H1 (cell line): Measurements from ENCODE around the gene PFDN1. TPM values are rescaled to one million over a fixed set of nuclear protein-coding genes. Genes with fewer than 3 reads are reported as not detected.

Source experiments
- BCL11A ChIP-seq, 2 experiments: IDR thresholded peaks; one replicate each; pipeline ENCODE4 v1.6.1; 2011; ENCODE audit warnings: low read depth in 2 of 2, low read length in 2 of 2, mild to moderate bottlenecking in 2 of 2
- JUND ChIP-seq: IDR thresholded peaks from 2 replicates; pipeline ENCODE4 v1.6.1; 2011; ENCODE audit warnings: mild to moderate bottlenecking, improper control_type of control experiment, low read length
- SP4 ChIP-seq: IDR thresholded peaks from 2 replicates; pipeline ENCODE4 v1.6.1; 2012; ENCODE audit warnings: low read length, inconsistent platforms
- TAF1 ChIP-seq: IDR thresholded peaks from 2 replicates; pipeline ENCODE4 v1.6.1; 2011; ENCODE audit warnings: mild to moderate bottlenecking, low read depth, low read length
- TCF12 ChIP-seq: IDR thresholded peaks from 2 replicates; pipeline ENCODE4 v1.6.1; 2011; ENCODE audit warnings: low read depth, mild to moderate bottlenecking, low read length
- polyA plus RNA-seq, 7 experiments: library from polyadenylated mRNA; depleted of rRNA in 3 of 7; stranded (reverse) in 5 of 7; unstranded in 2 of 7; fragments of >200 nt in 5 of 7; fragments of 200-250 nt in 2 of 7; gene quantifications; 1 replicate in 5 of 7; 2 replicates in 1 of 7; 4 replicates in 1 of 7; pipeline versions ENCODE4 v1.2.1 to v1.2.3, GENCODE V29; 2011 to 2013; ENCODE audit warnings: missing spikeins in 2 of 7, mixed read lengths in 2 of 7
- total RNA-seq: library from RNA; stranded (reverse); fragmentation: NEBNext Ultra II Directional; extraction: Animal tissue kit (Norgen Biotek cat#: 25700); gene quantifications from 2 replicates; pipeline ENCODE4 v1.2.1, GENCODE V29; 2021
- TF ChIP-seq, protein P1 (sequence below): fragments of 300-600 bp; sonication (generic); IDR thresholded peaks from 2 replicates; pipeline ENCODE4 v1.7.1; 2012; ENCODE audit warnings: low read length, moderate library complexity, mild to moderate bottlenecking, inconsistent platforms; ENCODE audit not compliant: insufficient replicate concordance

The PFDN1 gene
- total and polyA plus RNA-seq, 2 of the 8 experiments (the other 6 are each of a cell fraction or from before 2014, with no cell fraction given), result 53.0 to 89.6 TPM

DNA sequence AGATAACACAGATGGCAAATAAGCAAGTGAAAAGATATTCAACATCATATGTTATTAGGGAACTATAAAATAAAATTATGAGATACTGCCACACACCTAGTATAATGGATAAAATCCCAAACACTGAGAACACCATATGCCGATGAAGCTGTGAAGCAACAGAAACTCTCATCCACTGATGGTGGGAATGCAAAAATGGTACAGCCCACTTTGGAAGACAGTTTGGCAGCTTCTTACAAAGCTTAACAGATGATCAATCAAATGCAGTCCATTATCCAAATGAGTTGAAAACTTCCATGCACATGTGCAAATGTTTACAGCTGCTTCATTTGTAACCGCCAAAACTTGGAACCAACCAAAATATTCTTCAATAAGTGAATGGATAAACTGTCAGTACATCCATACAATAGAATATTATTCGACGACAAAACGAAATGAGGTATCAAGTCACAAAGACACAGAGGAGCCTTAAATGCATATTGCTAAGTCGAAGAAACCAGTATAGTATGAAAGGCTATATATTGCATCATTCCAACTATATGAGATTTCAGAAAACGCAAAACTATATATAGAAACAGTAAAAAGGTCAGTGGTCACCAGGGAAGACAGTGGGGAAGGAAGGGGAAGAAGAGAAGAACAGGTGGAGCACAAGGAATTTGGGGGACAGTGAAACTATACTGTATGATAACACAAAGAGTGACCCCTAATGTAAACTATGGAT, 14.9 kb downstream of the PFDN1 start (continued):
- TF ChIP-seq, protein P1, sequence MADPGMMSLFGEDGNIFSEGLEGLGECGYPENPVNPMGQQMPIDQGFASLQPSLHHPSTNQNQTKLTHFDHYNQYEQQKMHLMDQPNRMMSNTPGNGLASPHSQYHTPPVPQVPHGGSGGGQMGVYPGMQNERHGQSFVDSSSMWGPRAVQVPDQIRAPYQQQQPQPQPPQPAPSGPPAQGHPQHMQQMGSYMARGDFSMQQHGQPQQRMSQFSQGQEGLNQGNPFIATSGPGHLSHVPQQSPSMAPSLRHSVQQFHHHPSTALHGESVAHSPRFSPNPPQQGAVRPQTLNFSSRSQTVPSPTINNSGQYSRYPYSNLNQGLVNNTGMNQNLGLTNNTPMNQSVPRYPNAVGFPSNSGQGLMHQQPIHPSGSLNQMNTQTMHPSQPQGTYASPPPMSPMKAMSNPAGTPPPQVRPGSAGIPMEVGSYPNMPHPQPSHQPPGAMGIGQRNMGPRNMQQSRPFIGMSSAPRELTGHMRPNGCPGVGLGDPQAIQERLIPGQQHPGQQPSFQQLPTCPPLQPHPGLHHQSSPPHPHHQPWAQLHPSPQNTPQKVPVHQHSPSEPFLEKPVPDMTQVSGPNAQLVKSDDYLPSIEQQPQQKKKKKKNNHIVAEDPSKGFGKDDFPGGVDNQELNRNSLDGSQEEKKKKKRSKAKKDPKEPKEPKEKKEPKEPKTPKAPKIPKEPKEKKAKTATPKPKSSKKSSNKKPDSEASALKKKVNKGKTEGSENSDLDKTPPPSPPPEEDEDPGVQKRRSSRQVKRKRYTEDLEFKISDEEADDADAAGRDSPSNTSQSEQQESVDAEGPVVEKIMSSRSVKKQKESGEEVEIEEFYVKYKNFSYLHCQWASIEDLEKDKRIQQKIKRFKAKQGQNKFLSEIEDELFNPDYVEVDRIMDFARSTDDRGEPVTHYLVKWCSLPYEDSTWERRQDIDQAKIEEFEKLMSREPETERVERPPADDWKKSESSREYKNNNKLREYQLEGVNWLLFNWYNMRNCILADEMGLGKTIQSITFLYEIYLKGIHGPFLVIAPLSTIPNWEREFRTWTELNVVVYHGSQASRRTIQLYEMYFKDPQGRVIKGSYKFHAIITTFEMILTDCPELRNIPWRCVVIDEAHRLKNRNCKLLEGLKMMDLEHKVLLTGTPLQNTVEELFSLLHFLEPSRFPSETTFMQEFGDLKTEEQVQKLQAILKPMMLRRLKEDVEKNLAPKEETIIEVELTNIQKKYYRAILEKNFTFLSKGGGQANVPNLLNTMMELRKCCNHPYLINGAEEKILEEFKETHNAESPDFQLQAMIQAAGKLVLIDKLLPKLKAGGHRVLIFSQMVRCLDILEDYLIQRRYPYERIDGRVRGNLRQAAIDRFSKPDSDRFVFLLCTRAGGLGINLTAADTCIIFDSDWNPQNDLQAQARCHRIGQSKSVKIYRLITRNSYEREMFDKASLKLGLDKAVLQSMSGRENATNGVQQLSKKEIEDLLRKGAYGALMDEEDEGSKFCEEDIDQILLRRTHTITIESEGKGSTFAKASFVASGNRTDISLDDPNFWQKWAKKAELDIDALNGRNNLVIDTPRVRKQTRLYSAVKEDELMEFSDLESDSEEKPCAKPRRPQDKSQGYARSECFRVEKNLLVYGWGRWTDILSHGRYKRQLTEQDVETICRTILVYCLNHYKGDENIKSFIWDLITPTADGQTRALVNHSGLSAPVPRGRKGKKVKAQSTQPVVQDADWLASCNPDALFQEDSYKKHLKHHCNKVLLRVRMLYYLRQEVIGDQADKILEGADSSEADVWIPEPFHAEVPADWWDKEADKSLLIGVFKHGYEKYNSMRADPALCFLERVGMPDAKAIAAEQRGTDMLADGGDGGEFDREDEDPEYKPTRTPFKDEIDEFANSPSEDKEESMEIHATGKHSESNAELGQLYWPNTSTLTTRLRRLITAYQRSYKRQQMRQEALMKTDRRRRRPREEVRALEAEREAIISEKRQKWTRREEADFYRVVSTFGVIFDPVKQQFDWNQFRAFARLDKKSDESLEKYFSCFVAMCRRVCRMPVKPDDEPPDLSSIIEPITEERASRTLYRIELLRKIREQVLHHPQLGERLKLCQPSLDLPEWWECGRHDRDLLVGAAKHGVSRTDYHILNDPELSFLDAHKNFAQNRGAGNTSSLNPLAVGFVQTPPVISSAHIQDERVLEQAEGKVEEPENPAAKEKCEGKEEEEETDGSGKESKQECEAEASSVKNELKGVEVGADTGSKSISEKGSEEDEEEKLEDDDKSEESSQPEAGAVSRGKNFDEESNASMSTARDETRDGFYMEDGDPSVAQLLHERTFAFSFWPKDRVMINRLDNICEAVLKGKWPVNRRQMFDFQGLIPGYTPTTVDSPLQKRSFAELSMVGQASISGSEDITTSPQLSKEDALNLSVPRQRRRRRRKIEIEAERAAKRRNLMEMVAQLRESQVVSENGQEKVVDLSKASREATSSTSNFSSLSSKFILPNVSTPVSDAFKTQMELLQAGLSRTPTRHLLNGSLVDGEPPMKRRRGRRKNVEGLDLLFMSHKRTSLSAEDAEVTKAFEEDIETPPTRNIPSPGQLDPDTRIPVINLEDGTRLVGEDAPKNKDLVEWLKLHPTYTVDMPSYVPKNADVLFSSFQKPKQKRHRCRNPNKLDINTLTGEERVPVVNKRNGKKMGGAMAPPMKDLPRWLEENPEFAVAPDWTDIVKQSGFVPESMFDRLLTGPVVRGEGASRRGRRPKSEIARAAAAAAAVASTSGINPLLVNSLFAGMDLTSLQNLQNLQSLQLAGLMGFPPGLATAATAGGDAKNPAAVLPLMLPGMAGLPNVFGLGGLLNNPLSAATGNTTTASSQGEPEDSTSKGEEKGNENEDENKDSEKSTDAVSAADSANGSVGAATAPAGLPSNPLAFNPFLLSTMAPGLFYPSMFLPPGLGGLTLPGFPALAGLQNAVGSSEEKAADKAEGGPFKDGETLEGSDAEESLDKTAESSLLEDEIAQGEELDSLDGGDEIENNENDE, result no peak
- TF ChIP-seq SP4, result no peak
- no peak for TF ChIP-seq TCF12
- TF ChIP-seq JUND, result no peak
- TF ChIP-seq BCL11A (IDR thresholded peaks at IDR 0.05; ENCODE audit: low read depth in 2 of 2, low read length in 2 of 2), result no peak
- no peak for TF ChIP-seq TAF1
